ENCODE measurements around the gene SPACA6.

DNA sequence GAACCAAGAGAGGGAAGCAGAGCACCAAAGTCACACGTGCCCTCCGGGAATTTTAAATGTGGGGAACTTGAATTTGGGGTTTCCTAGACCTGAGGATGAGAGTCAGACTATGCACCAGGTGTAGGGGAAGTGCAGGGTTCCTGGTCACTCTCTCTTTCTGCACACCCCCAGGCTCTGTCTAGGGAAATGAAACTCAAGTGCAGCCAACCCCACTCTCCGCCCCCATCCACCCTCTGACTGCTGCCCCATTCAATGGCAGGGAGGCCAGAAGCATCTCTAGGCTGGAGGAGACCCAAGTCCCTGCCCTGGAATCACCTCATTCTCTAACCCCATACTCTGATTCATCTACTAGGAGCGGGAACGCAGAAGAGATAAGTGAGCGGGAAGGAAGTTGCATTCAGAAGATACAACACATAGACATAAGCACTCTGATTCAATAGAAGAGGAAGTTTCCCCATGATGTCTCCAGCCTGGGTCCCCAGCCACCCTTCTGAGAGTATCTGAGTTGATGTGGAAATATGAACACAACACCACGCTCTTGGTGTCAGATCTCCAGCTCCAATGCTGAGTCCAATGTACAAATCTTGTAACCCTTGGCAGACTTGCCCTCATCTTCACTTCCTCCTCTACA lies 41.8 kb upstream of the SPACA6 start:
- no peak for TF ChIP-seq POLR2A (IDR thresholded peaks at IDR 0.05)
- TF ChIP-seq, protein P1, sequence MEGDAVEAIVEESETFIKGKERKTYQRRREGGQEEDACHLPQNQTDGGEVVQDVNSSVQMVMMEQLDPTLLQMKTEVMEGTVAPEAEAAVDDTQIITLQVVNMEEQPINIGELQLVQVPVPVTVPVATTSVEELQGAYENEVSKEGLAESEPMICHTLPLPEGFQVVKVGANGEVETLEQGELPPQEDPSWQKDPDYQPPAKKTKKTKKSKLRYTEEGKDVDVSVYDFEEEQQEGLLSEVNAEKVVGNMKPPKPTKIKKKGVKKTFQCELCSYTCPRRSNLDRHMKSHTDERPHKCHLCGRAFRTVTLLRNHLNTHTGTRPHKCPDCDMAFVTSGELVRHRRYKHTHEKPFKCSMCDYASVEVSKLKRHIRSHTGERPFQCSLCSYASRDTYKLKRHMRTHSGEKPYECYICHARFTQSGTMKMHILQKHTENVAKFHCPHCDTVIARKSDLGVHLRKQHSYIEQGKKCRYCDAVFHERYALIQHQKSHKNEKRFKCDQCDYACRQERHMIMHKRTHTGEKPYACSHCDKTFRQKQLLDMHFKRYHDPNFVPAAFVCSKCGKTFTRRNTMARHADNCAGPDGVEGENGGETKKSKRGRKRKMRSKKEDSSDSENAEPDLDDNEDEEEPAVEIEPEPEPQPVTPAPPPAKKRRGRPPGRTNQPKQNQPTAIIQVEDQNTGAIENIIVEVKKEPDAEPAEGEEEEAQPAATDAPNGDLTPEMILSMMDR (IDR thresholded peaks at IDR 0.05) = no peak
